ENCODE results near the gene ZSWIM9. TPM values are rescaled to one million over a fixed set of nuclear protein-coding genes. Genes with fewer than 3 reads are reported as not detected.

ZSWIM9 gene
- total RNA-seq, 4 donors from 2014 or later: 4.0 to 15.2 (median 10.4) TPM

DNA sequence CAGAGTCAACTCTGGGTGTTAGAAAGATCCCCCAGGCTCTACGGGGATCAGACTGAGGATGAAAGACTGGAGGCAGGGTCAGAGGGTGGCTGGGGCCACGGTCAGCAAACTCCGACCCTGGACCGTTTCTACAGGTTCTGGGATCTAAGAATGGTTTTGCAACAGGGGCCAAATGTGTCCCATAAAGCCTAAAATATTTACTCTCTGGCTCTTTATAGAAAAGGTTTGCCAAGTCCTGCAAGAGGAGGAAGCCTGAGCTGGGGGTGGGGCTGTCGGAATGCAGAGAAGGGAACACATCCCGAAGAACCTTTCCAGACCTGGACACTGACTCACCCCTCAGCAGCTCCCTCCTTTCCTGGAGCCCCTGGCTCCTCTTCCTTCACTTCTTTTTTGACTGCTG, 21.1 kb upstream of the ZSWIM9 start:
- Histone ChIP-seq H3K4me3 (no peak overlapping the region), H3K36me3 (peaks cover 0 to 19% (median 7%) of the 10 kb centered on the region in 4 donors), H3K27ac (replicated peaks in 1 of 4) (peak overlapping the region; percentile 28 to 59 (median 42)), H3K9me3 (no peaks in the 10 kb centered on the region), H3K4me1 (peaks cover 0 to 22% (median 18%) of the 10 kb centered on the region in 4 donors), H3K27me3 (no peaks in the 10 kb centered on the region)
- TF ChIP-seq EP300 (IDR thresholded peaks at IDR 0.05): no peak
- TF ChIP-seq POLR2A (IDR thresholded peaks at IDR 0.05; ENCODE audit: low read depth): no peak
- TF ChIP-seq, protein P1, sequence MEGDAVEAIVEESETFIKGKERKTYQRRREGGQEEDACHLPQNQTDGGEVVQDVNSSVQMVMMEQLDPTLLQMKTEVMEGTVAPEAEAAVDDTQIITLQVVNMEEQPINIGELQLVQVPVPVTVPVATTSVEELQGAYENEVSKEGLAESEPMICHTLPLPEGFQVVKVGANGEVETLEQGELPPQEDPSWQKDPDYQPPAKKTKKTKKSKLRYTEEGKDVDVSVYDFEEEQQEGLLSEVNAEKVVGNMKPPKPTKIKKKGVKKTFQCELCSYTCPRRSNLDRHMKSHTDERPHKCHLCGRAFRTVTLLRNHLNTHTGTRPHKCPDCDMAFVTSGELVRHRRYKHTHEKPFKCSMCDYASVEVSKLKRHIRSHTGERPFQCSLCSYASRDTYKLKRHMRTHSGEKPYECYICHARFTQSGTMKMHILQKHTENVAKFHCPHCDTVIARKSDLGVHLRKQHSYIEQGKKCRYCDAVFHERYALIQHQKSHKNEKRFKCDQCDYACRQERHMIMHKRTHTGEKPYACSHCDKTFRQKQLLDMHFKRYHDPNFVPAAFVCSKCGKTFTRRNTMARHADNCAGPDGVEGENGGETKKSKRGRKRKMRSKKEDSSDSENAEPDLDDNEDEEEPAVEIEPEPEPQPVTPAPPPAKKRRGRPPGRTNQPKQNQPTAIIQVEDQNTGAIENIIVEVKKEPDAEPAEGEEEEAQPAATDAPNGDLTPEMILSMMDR (IDR thresholded peaks at IDR 0.05): no peak
- no peak for TF ChIP-seq POLR2AphosphoS5 (IDR thresholded peaks at IDR 0.05)
- 51% methylated on average over 4 of the region's 6 CpGs for WGBS
- no peak for DNase-seq (ENCODE audit: extremely low spot score)
- intact Hi-C loops (cut with DNase I): no loop called here

DNA sequence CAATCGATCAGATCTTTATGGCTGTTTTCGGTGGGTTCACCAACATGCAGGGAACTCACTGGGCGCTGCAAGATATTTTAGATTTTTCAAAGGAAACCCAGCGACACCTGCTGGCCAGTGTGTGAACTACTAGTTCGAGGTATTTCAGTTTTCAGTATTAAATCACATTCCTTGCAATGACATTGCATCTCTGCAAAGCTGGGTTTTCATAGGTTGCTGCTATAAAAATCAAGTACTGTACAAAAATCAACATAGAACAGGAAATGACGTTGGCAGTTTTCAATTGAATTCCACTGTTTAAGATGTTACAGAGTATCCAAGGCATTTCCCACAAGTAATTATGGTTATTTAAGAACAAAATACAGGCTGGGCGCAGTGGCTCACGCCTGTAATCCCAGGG, 17.9 kb upstream of the ZSWIM9 start:
- Histone ChIP-seq H3K27me3 (no peaks in the 10 kb centered on the region), H3K9me3 (no peaks in the 10 kb centered on the region), H3K4me3 (no peak overlapping the region), H3K27ac (replicated peaks in 1 of 4) (no peak overlapping the region), H3K36me3 (peaks cover 0 to 16% (median 4%) of the 10 kb centered on the region in 4 donors), H3K4me1 (peaks cover 0 to 22% (median 18%) of the 10 kb centered on the region in 4 donors)
- intact Hi-C loops (cut with DNase I): loop anchor here (1.0 to 10.0 kb wide), 2 partner anchors 45 to 188 kb away; no protein-coding TSS in a partner anchor
- TF ChIP-seq, protein P1 (IDR thresholded peaks at IDR 0.05): peak; percentile 84 to 91 (median 91)
- no peak for TF ChIP-seq POLR2A (IDR thresholded peaks at IDR 0.05; ENCODE audit: low read depth)
- WGBS: 29% methylated on average over 8 of the region's 8 CpGs
- no peak for DNase-seq (ENCODE audit: extremely low spot score)

DNA sequence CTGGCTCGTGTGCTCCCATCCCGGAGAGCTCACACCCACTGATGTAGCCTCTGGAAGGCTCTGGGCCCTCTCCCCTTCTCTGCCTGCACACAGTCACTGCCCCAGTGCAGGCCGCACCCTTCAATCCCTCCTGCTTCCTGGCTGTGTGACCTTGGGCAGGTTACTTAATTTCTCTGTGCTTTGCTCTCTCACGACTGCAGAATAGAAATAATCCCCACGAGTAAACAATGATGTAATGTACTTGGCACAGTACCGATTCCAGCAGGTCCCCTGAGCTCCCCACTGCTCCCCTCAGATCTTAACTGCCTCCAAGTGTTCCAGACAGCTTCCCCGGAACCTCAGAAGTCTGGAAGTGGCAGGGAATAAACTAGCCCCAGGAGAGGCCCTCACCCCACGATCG, 16.5 kb upstream of the ZSWIM9 start:
- TF ChIP-seq EP300 (IDR thresholded peaks at IDR 0.05) (no peak), POLR2AphosphoS5 (IDR thresholded peaks at IDR 0.05) (no peak), POLR2A (IDR thresholded peaks at IDR 0.05; ENCODE audit: low read depth) (no peak)
- TF ChIP-seq, protein P1 (IDR thresholded peaks at IDR 0.05): no peak
- Histone ChIP-seq H3K4me1 (peaks cover 0 to 15% (median 11%) of the 10 kb centered on the region in 4 donors), H3K27ac (replicated peaks in 1 of 4) (no peak overlapping the region), H3K9me3 (no peaks in the 10 kb centered on the region), H3K4me3 (no peak overlapping the region), H3K36me3 (peaks cover 0 to 23% (median 4%) of the 10 kb centered on the region in 4 donors), H3K27me3 (no peaks in the 10 kb centered on the region)
- WGBS: 62% methylated on average over 9 of the region's 9 CpGs
- intact Hi-C loops (cut with DNase I): loop anchor here (10.0 kb wide), 1 partner anchor 189 kb away; no protein-coding TSS in a partner anchor
- DNase-seq (ENCODE audit: extremely low spot score): no peak

DNA sequence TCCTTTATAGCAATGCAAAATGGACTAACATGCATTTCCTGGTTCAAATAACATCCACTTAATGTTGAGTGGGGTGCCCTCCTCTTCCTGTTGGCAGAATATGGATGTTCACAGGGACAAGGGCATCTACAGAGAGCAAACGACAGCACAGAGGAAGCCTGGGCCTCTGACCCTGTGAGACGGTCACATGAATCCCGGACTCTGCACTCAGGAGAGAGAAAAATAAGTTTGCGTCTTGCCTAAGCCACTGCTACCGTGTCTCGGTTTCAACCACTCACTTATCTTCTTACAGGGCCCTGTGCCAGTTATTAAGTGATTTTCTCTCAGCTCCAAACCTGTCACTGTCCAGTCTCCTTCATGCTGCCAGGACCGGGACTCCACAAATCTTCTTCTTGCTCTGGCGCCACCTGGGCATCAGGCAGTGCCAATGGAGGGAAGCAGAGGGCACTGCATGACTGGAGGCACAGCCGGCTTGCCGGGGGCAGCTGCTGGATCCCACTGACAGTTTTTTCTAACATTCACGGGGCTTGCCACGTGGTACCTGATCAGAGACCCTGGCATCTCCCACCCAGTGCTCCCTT, 12.2 kb upstream of the ZSWIM9 start:
- Histone ChIP-seq H3K4me3 (no peak overlapping the region), H3K9me3 (no peaks in the 10 kb centered on the region), H3K4me1 (no peaks in the 10 kb centered on the region), H3K27me3 (no peaks in the 10 kb centered on the region), H3K36me3 (peaks cover 0 to 36% (median 10%) of the 10 kb centered on the region in 4 donors), H3K27ac (replicated peaks in 1 of 4) (no peak overlapping the region)
- DNase-seq (ENCODE audit: extremely low spot score): no peak
- TF ChIP-seq EP300 (IDR thresholded peaks at IDR 0.05) (no peak), POLR2AphosphoS5 (IDR thresholded peaks at IDR 0.05) (no peak), POLR2A (IDR thresholded peaks at IDR 0.05; ENCODE audit: low read depth) (no peak)
- TF ChIP-seq, protein P1 (IDR thresholded peaks at IDR 0.05): no peak
- 85% methylated on average over 12 of the region's 12 CpGs for WGBS
- intact Hi-C loops (cut with DNase I): loop anchor here (10.0 kb wide), 1 partner anchor 193 kb away; no protein-coding TSS in a partner anchor
